Osteoblast (primary cell): ENCODE data around the gene UGT1A7. TPM values are rescaled to one million over a fixed set of nuclear protein-coding genes. Genes with fewer than 3 reads are reported as not detected.
"Not testable (repeated sequence)": the region's sequence is repeated elsewhere in the genome, so short reads cannot be mapped to it uniquely, and the experiment has no call there.

Source experiments
- DNase-seq: peaks from one replicate; pipeline ENCODE4 v3.0.0; 2011; ENCODE audit warnings: low spot score, mixed read lengths; ENCODE audit not compliant: insufficient read length; ENCODE audit errors: missing footprints
- H2AFZ ChIP-seq: 2 replicates; pipeline ENCODE4 v1.6.0; 2011; ENCODE audit warnings: mild to moderate bottlenecking, low read length
- H3K27ac ChIP-seq: 2 replicates; pipeline ENCODE4 v1.5.1; 2011; ENCODE audit warnings: mild to moderate bottlenecking, low read depth, low read length, moderate library complexity
- H3K27me3 ChIP-seq: 2 replicates; pipeline ENCODE4 v1.6.0; 2012; ENCODE audit warnings: mild to moderate bottlenecking, control low read depth, inconsistent platforms, low read length, moderate library complexity; ENCODE audit not compliant: insufficient read depth
- H3K36me3 ChIP-seq: 2 replicates; pipeline ENCODE4 v1.5.1; 2011; ENCODE audit warnings: mild to moderate bottlenecking, low read length, control low read depth, moderate library complexity; ENCODE audit not compliant: insufficient read depth
- H3K4me1 ChIP-seq: 2 replicates; pipeline ENCODE4 v1.5.1; 2011; ENCODE audit warnings: mild to moderate bottlenecking, low read length, control low read depth, moderate library complexity; ENCODE audit not compliant: insufficient read depth
- H3K4me2 ChIP-seq: 2 replicates; pipeline ENCODE4 v1.6.0; 2011; ENCODE audit warnings: mild to moderate bottlenecking, low read length; ENCODE audit not compliant: insufficient read depth
- H3K4me3 ChIP-seq: fragments of 200-600 bp; sonication (generic); 3 replicates; pipeline ENCODE4 v1.5.1; 2012; ENCODE audit warnings: mild to moderate bottlenecking, low read length, inconsistent platforms; ENCODE audit not compliant: insufficient read depth
- H3K79me2 ChIP-seq: 2 replicates; pipeline ENCODE4 v1.6.0; 2012; ENCODE audit warnings: mild to moderate bottlenecking, low read length, control low read depth, inconsistent platforms; ENCODE audit not compliant: insufficient read depth
- H3K9me3 ChIP-seq: 2 replicates; pipeline ENCODE4 v1.5.1; 2011; ENCODE audit warnings: low read depth, low read length, control low read depth
- H4K20me1 ChIP-seq: 2 replicates; pipeline ENCODE4 v1.6.0; 2012; ENCODE audit warnings: mild to moderate bottlenecking, low read length, control low read depth; ENCODE audit not compliant: insufficient read depth
- total RNA-seq: library from RNA; depleted of rRNA; stranded (reverse); fragments of >200 nt; gene quantifications from 2 replicates; pipeline ENCODE4 v1.2.3, GENCODE V29; 2012
- TF ChIP-seq, protein P1 (sequence below): IDR thresholded peaks from 2 replicates; pipeline ENCODE4 v1.5.1; 2011; ENCODE audit warnings: mild to moderate bottlenecking, low read depth, low read length, moderate library complexity; ENCODE audit errors: extremely low read depth

The UGT1A7 gene
- total RNA-seq, 1 donor: not detected

DNA sequence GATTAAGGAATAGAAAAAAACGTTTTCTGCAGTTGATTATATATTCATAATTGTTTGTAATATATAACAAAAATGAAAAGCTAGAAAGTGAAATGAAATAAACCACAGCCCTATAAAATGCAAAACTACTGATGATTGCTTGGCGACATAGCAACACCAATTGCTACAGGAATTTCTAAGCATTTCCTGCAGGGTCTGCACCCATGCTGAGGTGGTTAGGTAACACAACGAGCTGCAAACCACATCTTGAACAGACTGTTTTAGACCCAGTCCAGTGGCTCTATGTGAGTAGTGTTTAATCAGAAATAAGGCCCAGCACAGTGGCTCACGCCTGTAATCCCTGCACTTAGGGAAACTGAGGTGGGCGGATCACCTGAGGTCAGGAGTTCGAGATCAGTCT lies 27.2 kb upstream of the UGT1A7 start:
- no peaks in the 10 kb centered on the region for H3K4me1 ChIP-seq
- DNase-seq: no peak
- TF ChIP-seq, protein P1, sequence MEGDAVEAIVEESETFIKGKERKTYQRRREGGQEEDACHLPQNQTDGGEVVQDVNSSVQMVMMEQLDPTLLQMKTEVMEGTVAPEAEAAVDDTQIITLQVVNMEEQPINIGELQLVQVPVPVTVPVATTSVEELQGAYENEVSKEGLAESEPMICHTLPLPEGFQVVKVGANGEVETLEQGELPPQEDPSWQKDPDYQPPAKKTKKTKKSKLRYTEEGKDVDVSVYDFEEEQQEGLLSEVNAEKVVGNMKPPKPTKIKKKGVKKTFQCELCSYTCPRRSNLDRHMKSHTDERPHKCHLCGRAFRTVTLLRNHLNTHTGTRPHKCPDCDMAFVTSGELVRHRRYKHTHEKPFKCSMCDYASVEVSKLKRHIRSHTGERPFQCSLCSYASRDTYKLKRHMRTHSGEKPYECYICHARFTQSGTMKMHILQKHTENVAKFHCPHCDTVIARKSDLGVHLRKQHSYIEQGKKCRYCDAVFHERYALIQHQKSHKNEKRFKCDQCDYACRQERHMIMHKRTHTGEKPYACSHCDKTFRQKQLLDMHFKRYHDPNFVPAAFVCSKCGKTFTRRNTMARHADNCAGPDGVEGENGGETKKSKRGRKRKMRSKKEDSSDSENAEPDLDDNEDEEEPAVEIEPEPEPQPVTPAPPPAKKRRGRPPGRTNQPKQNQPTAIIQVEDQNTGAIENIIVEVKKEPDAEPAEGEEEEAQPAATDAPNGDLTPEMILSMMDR: no peak

DNA sequence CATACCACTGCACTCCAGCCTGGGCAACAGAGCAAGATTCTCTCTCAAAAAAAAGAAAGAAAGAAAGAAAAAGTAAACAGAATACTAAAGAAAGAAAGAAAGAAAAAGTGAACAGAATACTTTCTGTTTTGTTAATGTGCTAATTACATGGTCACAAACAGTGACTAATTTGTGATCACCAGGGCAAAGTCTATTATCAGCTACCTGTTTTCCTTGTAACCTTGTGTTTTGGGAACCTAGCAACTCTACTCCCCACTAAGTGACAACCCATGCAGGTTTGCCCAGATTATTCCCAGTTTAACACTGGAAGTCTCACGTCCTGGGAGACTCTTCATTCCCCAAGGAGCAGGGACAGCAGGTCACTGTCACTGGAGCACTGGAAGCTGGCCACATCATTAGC lies 26.7 kb upstream of the UGT1A7 start:
- Histone ChIP-seq H4K20me1 (no peaks in the 10 kb centered on the region), H3K9me3 (no peaks in the 10 kb centered on the region), H3K36me3 (no peaks in the 10 kb centered on the region), H3K27ac (no peak overlapping the region), H2AFZ (no peak overlapping the region), H3K27me3 (peaks cover 7% of the 10 kb centered on the region), H3K4me3 (no peak overlapping the region), H3K4me1 (no peaks in the 10 kb centered on the region), H3K79me2 (no peaks in the 10 kb centered on the region), H3K4me2 (no peak overlapping the region)
- peak; percentile 6 for DNase-seq
- TF ChIP-seq, protein P1: no peak

More for the DNA sequence above, 27.2 kb upstream of the UGT1A7 start:
- no peak overlapping the region for H2AFZ ChIP-seq
- no peak overlapping the region for H3K4me3 ChIP-seq
- H3K4me2 ChIP-seq: no peak overlapping the region
- no peaks in the 10 kb centered on the region for H3K36me3 ChIP-seq
- H4K20me1 ChIP-seq: no peaks in the 10 kb centered on the region
- no peak overlapping the region for H3K27ac ChIP-seq
- H3K27me3 ChIP-seq: peaks cover 7% of the 10 kb centered on the region
- H3K79me2 ChIP-seq: no peaks in the 10 kb centered on the region
- H3K9me3 ChIP-seq: no peaks in the 10 kb centered on the region

DNA sequence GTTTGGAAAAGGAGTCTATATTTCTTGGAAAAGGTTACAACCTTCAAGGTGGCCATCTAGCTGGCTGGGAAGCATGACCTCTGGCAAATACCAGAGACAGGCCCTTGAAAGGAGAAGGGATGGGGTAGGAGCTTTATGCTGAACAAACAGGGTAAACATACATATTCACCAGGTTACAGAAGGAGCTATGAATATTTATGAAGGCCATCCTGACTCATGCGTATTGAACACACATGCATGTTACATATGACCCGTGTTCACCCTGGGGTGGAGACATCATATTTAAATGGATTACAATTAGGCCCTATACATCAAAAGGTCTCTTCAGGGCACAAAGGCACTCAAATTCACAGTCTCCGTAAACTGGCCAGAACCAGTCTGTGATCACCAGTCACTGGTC lies 25.8 kb upstream of the UGT1A7 start:
- not testable (repeated sequence) for H3K36me3 ChIP-seq, H3K27ac ChIP-seq

DNA sequence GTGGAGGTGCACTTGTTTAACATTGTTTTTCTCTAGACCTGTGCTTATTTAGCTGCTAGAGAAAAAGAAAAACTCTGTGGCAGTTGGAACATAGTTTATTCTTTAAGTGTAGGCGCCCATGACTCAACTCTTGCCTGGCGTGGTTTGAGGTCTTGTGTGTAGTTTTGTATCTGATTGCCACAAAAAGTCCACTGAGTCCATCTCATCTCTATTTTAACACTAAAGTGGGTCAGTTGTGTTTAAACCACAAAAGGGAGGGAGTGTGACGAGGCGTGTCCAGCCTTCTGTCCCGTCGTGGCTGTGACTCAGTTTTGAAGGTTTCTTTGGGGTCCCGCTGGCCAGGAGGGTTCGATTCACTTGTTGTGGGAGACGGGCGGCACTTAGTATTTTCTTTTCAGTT lies 25.3 kb upstream of the UGT1A7 start:
- Histone ChIP-seq H3K79me2 (no peaks in the 10 kb centered on the region), H3K4me2 (no peak overlapping the region), H3K27me3 (peaks cover 9% of the 10 kb centered on the region), H3K4me3 (no peak overlapping the region), H3K9me3 (no peaks in the 10 kb centered on the region), H3K27ac (no peak overlapping the region), H3K4me1 (no peaks in the 10 kb centered on the region), H2AFZ (no peak overlapping the region), H3K36me3 (no peaks in the 10 kb centered on the region), H4K20me1 (no peaks in the 10 kb centered on the region)
- TF ChIP-seq, protein P1: no peak
- no peak for DNase-seq

More for the DNA sequence above, 25.8 kb upstream of the UGT1A7 start:
- H3K9me3 ChIP-seq, H3K79me2 ChIP-seq, H3K4me1 ChIP-seq, H3K4me2 ChIP-seq, H4K20me1 ChIP-seq, DNase-seq, H3K4me3 ChIP-seq, H3K27me3 ChIP-seq, H2AFZ ChIP-seq: not testable (repeated sequence)
